H1 (cell line): ENCODE data around the gene COL25A1.

Experiments used
- CTCF ChIP-seq, 3 experiments: IDR thresholded peaks; 1 replicate in 2 of 3; 2 replicates in 1 of 3; pipeline versions ENCODE4 v1.5.1 to v1.6.1; 2011; ENCODE audit warnings: low read length in 3 of 3, mild to moderate bottlenecking in 3 of 3, inconsistent platforms in 2 of 3, low read depth in 1 of 3, moderate library complexity in 1 of 3; ENCODE audit not compliant: insufficient read depth in 1 of 3; ENCODE audit errors: control extremely low read depth in 1 of 3
- EP300 ChIP-seq, 2 experiments: IDR thresholded peaks; 1 replicate in 1 of 2; 2 replicates in 1 of 2; pipeline ENCODE4 v1.6.1; 2011 to 2012; ENCODE audit warnings: low read depth in 2 of 2, low read length in 2 of 2, mild to moderate bottlenecking in 2 of 2, borderline replicate concordance in 1 of 2, inconsistent platforms in 1 of 2, moderate library complexity in 1 of 2
- EZH2 ChIP-seq: fragments of 200-600 bp; sonication (generic); IDR thresholded peaks from 2 replicates; pipeline ENCODE4 v1.7.1; 2012; ENCODE audit warnings: low read depth, mild to moderate bottlenecking, moderate library complexity, low read length, inconsistent platforms; ENCODE audit not compliant: severe bottlenecking
- SIN3A ChIP-seq, 2 experiments: IDR thresholded peaks in 1 of 2; conservative IDR thresholded peaks in 1 of 2; 2 replicates each; pipeline ENCODE4 v1.6.1; 2011 to 2012; ENCODE audit warnings: low read length in 2 of 2, improper control_type of control experiment in 1 of 2, low read depth in 1 of 2, mild to moderate bottlenecking in 1 of 2

- TF ChIP-seq CTCF (IDR thresholded peaks at IDR 0.05; ENCODE audit: control extremely low read depth in 1 of 3, insufficient read depth in 1 of 3, low read depth in 1 of 3, low read length in 3 of 3) (no peak), SIN3A (conservative IDR thresholded peaks at IDR 0.05 in 1 of 2, IDR thresholded peaks at IDR 0.05 in 1 of 2; ENCODE audit: low read depth in 1 of 2, low read length in 2 of 2) (no peak), EP300 (IDR thresholded peaks at IDR 0.05; ENCODE audit: borderline replicate concordance in 1 of 2, low read depth in 2 of 2, low read length in 2 of 2) (no peak), EZH2 (no peak)
Measured at GRCh38 chr4:108991551-108992328, 310.7 kb downstream of the COL25A1 start.
